ENCODE measurements around the gene HMGCS2.
"Not testable (repeated sequence)": the region's sequence is repeated elsewhere in the genome, so short reads cannot be mapped to it uniquely, and the experiment has no call there.

The HMGCS2 gene

DNA sequence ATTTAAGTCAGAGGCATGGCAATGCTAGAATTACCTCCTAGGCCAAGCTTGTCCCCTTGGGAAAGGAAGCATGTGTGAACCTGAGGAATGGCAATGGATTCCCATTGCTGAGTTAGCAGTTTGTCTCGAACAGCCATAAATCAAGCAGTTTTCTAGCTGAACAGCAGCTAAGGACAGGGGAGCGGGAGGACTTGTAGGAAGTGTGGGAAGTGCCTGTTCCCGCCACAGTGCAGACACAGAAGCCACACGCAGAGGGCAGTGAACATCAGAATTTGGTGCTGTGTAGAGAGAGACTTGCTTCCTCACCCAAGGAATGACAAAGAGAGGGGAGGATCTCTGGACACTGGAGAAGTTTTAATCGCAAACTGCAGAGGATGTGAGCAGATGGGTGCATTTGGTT, 53.2 kb downstream of the HMGCS2 start:
- H3K27me3 ChIP-seq (ENCODE audit: control insufficient read depth, insufficient read depth, low read length), result no peaks in the 10 kb centered on the region
- peaks cover 6% of the 10 kb centered on the region; the same call in 1 of the 2 replicates for H3K4me1 ChIP-seq (ENCODE audit: control insufficient read depth, insufficient read depth, low read length)
- WGBS (ENCODE audit: insufficient coverage, insufficient read length), result no CpG with 5 or more reads among the region's 5 CpGs
- no peaks in the 10 kb centered on the region for H3K9me3 ChIP-seq (ENCODE audit: control insufficient read depth, insufficient read depth, low read length)
- peaks cover 7% of the 10 kb centered on the region; the same call in 1 of the 2 replicates for H3K36me3 ChIP-seq (ENCODE audit: control insufficient read depth, insufficient read depth, low read length)
- H3K27ac ChIP-seq (ENCODE audit: low read length), result no peak overlapping the region
- DNase-seq (ENCODE audit: low read depth, low spot score), result no peak
- H3K4me3 ChIP-seq (ENCODE audit: low read length), result no peak overlapping the region

DNA sequence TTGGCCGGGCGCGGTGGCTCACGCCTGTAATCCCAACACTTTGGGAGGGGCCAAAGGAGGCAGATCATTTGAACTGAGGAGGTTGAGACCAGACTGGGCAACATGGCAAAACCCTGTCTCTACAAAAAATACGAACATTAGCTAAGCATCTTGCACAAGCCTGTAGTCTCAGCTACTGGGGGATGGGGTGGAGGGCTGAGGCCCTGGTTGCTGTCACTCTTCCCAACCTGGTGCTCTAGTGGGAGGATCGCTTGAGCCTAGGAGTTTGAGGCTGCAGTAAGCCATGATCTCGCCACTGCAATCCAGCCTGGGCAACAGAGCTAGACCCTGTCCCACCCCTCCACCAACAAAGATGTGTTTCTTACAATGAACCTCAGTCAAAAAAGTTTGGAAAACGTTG, 54.1 kb downstream of the HMGCS2 start:
- Histone ChIP-seq H3K9me3 (ENCODE audit: control insufficient read depth, insufficient read depth, low read length) (no peaks in the 10 kb centered on the region), H3K27me3 (ENCODE audit: control insufficient read depth, insufficient read depth, low read length) (no peaks in the 10 kb centered on the region), H3K27ac (ENCODE audit: low read length) (no peak overlapping the region), H3K4me3 (ENCODE audit: low read length) (no peak overlapping the region), H3K36me3 (ENCODE audit: control insufficient read depth, insufficient read depth, low read length) (peaks cover 5% of the 10 kb centered on the region; the same call in 1 of the 2 replicates), H3K4me1 (ENCODE audit: control insufficient read depth, insufficient read depth, low read length) (peaks cover 6% of the 10 kb centered on the region; the same call in 1 of the 2 replicates)
- WGBS (ENCODE audit: insufficient coverage, insufficient read length), result no CpG with 5 or more reads among the region's 8 CpGs
- no peak for DNase-seq (ENCODE audit: low read depth, low spot score)

GRCh38 chr1:119713749-119714456, 54.8 kb downstream of the HMGCS2 start:
- Histone ChIP-seq H3K27ac (ENCODE audit: low read length) (no peak overlapping the region), H3K4me3 (ENCODE audit: low read length) (peak overlapping the region; percentile 92; the same call in 1 of the 2 replicates), H3K36me3 (ENCODE audit: control insufficient read depth, insufficient read depth, low read length) (no peaks in the 10 kb centered on the region; the same call in 1 of the 2 replicates), H3K27me3 (ENCODE audit: control insufficient read depth, insufficient read depth, low read length) (no peaks in the 10 kb centered on the region), H3K4me1 (ENCODE audit: control insufficient read depth, insufficient read depth, low read length) (peaks cover 6% of the 10 kb centered on the region; the same call in 1 of the 2 replicates), H3K9me3 (ENCODE audit: control insufficient read depth, insufficient read depth, low read length) (no peaks in the 10 kb centered on the region)
- DNase-seq (ENCODE audit: low read depth, low spot score), result peak; percentile 20
- WGBS (ENCODE audit: insufficient coverage, insufficient read length), result no CpG with 5 or more reads among the region's 6 CpGs

DNA sequence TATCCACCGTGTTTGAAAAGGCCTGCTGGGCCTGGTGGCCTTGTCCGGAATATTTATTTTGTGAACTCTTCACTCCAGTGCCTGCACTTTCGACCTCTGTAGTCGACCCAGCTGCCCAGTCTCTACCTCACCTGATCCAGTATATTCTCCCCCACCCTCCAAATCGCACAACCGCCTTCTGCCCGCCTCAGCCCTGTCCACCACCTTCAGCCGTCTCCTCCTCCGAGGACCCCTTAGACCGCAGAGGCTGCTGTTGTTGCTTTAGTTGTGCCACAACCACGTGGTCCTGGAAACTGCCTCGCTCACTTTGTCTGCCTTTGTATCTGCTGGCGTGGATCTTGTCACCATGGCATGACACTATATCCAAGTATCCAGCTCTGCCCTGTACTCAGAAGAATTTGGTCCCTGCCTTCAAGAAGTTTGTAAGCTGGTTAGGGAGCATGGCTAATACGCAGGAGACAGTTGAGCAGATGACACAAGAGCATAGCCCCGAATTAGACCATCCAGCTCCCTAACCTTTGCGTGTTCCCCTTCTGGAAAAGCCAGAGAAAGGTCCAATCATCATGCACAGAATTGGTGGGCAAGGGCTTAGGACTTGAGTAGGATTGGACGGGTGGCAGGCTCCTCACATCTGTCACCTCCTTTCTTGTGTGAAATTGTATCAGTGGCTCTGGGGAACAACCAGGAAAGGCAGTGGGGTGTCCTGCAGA, 55.5 kb downstream of the HMGCS2 start:
- no CpG with 5 or more reads among the region's 17 CpGs for WGBS (ENCODE audit: insufficient coverage, insufficient read length)
- no peak overlapping the region for H3K27ac ChIP-seq (ENCODE audit: low read length)
- DNase-seq (ENCODE audit: low read depth, low spot score), result no peak

DNA sequence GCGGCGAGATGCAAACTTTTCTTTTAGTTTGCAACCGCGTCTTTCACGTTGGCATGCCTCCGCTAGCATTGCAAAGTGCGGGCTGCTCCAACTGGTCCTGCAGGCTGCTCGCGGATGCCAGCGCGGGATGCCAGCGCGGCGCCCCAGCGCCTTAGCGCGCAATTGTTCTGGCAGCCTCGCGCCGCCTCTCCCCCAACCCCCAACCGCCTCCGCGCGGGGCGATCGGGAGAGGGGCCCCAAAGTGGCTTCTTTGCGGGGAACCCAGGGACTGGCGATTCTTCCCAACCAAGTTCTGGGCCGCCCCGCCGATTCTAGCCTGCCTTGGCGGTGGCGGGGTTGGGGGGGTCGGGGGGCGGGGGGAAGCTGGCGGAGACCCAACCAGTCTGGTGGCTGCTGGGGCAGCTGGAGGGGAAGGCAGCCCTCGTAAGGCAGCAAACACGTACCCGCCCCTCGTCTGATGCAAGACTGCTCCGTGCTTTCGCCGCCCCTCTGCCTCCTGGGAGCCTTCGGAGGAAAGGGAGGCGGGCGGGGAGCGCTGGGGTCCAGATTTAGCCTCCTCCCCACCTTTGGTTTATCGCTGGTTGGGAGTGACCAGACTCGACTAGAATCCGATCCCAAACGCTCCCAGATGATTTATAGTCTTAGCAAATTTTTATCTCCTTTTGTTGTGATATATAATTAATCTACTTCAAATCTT, 56.2 kb downstream of the HMGCS2 start:
- Histone ChIP-seq H3K27me3 (ENCODE audit: control insufficient read depth, insufficient read depth, low read length) (no peaks in the 10 kb centered on the region), H3K9me3 (ENCODE audit: control insufficient read depth, insufficient read depth, low read length) (no peaks in the 10 kb centered on the region), H3K4me1 (ENCODE audit: control insufficient read depth, insufficient read depth, low read length) (peaks cover 6% of the 10 kb centered on the region; the same call in 1 of the 2 replicates), H3K27ac (ENCODE audit: low read length) (no peak overlapping the region), H3K36me3 (ENCODE audit: control insufficient read depth, insufficient read depth, low read length) (no peaks in the 10 kb centered on the region), H3K4me3 (ENCODE audit: low read length) (peak overlapping the region; percentile 92)
- peak; percentile 58 for DNase-seq (ENCODE audit: low read depth, low spot score)
- WGBS (ENCODE audit: insufficient coverage, insufficient read length), result no CpG with 5 or more reads among the region's 51 CpGs

More for the DNA sequence above, 55.5 kb downstream of the HMGCS2 start:
- Histone ChIP-seq H3K9me3 (ENCODE audit: control insufficient read depth, insufficient read depth, low read length) (no peaks in the 10 kb centered on the region), H3K4me3 (ENCODE audit: low read length) (peak overlapping the region; percentile 92; the same call in 1 of the 2 replicates), H3K36me3 (ENCODE audit: control insufficient read depth, insufficient read depth, low read length) (no peaks in the 10 kb centered on the region), H3K4me1 (ENCODE audit: control insufficient read depth, insufficient read depth, low read length) (peaks cover 6% of the 10 kb centered on the region; the same call in 1 of the 2 replicates), H3K27me3 (ENCODE audit: control insufficient read depth, insufficient read depth, low read length) (no peaks in the 10 kb centered on the region)

GRCh38 chr1:119711804-119712341, 56.8 kb downstream of the HMGCS2 start, which contains the start of gene PHGDH:
TSS of gene PHGDH (plus strand) at chr1:119711934. CDS start at chr1:119712023, 89 bp downstream.
- H3K27ac ChIP-seq (ENCODE audit: low read length), result no peak within 1 kb of the TSS

GRCh38 chr1:119711356-119711803, 57.3 kb downstream of the HMGCS2 start:
- WGBS (ENCODE audit: insufficient coverage, insufficient read length), result no CpG with 5 or more reads among the region's 10 CpGs
- not testable (repeated sequence) for H3K4me1 ChIP-seq (ENCODE audit: control insufficient read depth, insufficient read depth, low read length)

More at GRCh38 chr1:119711804-119712341, 56.8 kb downstream of the HMGCS2 start, which contains the start of gene PHGDH:
- WGBS (ENCODE audit: insufficient coverage, insufficient read length), result no CpG with 5 or more reads among the region's 27 CpGs
- DNase-seq (ENCODE audit: low read depth, low spot score), result peak; percentile 67
- Histone ChIP-seq H3K4me3 (ENCODE audit: low read length) (peak within 1 kb of the TSS; percentile 92), H3K27me3 (ENCODE audit: control insufficient read depth, insufficient read depth, low read length) (no peaks in the 10 kb centered on the region), H3K36me3 (ENCODE audit: control insufficient read depth, insufficient read depth, low read length) (no peaks in the 10 kb centered on the region), H3K9me3 (ENCODE audit: control insufficient read depth, insufficient read depth, low read length) (no peaks in the 10 kb centered on the region), H3K4me1 (ENCODE audit: control insufficient read depth, insufficient read depth, low read length) (peaks cover 6% of the 10 kb centered on the region; the same call in 1 of the 2 replicates)

GRCh38 chr1:119706599-119706998, 62.1 kb downstream of the HMGCS2 start:
- DNase-seq (ENCODE audit: low read depth, low spot score); H3K27me3 ChIP-seq (ENCODE audit: control insufficient read depth, insufficient read depth, low read length); H3K9me3 ChIP-seq (ENCODE audit: control insufficient read depth, insufficient read depth, low read length); H3K4me3 ChIP-seq (ENCODE audit: low read length); H3K36me3 ChIP-seq (ENCODE audit: control insufficient read depth, insufficient read depth, low read length); H3K27ac ChIP-seq (ENCODE audit: low read length); H3K4me1 ChIP-seq (ENCODE audit: control insufficient read depth, insufficient read depth, low read length): not testable (repeated sequence)
- no CpG with 5 or more reads among the region's 6 CpGs for WGBS (ENCODE audit: insufficient coverage, insufficient read length)

More at GRCh38 chr1:119711356-119711803, 57.3 kb downstream of the HMGCS2 start:
- not testable (repeated sequence) for H3K9me3 ChIP-seq (ENCODE audit: control insufficient read depth, insufficient read depth, low read length); H3K36me3 ChIP-seq (ENCODE audit: control insufficient read depth, insufficient read depth, low read length); H3K27ac ChIP-seq (ENCODE audit: low read length); DNase-seq (ENCODE audit: low read depth, low spot score); H3K27me3 ChIP-seq (ENCODE audit: control insufficient read depth, insufficient read depth, low read length)
- peak overlapping the region; percentile 9; the same call in 1 of the 2 replicates for H3K4me3 ChIP-seq (ENCODE audit: low read length)

- Histone ChIP-seq H3K27me3 (ENCODE audit: control insufficient read depth, insufficient read depth, low read length) (no peaks in the 10 kb centered on the region), H3K36me3 (ENCODE audit: control insufficient read depth, insufficient read depth, low read length) (no peaks in the 10 kb centered on the region), H3K27ac (ENCODE audit: low read length) (no peak overlapping the region), H3K9me3 (ENCODE audit: control insufficient read depth, insufficient read depth, low read length) (no peaks in the 10 kb centered on the region), H3K4me3 (ENCODE audit: low read length) (no peak overlapping the region), H3K4me1 (ENCODE audit: control insufficient read depth, insufficient read depth, low read length) (no peaks in the 10 kb centered on the region)
- WGBS (ENCODE audit: insufficient coverage, insufficient read length), result no CpG with 5 or more reads among the region's 6 CpGs
- DNase-seq (ENCODE audit: low read depth, low spot score), result no peak
Measured at GRCh38 chr1:119703666-119704450, 64.8 kb downstream of the HMGCS2 start.

All from iPS DF 6.9 (cell line).